HG02571 (cell line): Measurements from ENCODE around the gene KCNAB2.
"Not testable (repeated sequence)": the region's sequence is repeated elsewhere in the genome, so short reads cannot be mapped to it uniquely, and the experiment has no call there.

Experiments
- ATAC-seq: cut with Tn5 transposase; IDR thresholded peaks from one replicate; pipeline ENCODE4 v1.9.1; 2021; ENCODE audit warnings: mild to moderate bottlenecking, moderate library complexity; ENCODE audit not compliant: unreplicated experiment

The KCNAB2 gene

GRCh38 chr1:6009120-6010040 lies 36.3 kb upstream of the KCNAB2 start:
- no peak for ATAC-seq

- no peak for ATAC-seq
Measured at GRCh38 chr1:6010554-6010953, 35.1 kb upstream of the KCNAB2 start.

DNA sequence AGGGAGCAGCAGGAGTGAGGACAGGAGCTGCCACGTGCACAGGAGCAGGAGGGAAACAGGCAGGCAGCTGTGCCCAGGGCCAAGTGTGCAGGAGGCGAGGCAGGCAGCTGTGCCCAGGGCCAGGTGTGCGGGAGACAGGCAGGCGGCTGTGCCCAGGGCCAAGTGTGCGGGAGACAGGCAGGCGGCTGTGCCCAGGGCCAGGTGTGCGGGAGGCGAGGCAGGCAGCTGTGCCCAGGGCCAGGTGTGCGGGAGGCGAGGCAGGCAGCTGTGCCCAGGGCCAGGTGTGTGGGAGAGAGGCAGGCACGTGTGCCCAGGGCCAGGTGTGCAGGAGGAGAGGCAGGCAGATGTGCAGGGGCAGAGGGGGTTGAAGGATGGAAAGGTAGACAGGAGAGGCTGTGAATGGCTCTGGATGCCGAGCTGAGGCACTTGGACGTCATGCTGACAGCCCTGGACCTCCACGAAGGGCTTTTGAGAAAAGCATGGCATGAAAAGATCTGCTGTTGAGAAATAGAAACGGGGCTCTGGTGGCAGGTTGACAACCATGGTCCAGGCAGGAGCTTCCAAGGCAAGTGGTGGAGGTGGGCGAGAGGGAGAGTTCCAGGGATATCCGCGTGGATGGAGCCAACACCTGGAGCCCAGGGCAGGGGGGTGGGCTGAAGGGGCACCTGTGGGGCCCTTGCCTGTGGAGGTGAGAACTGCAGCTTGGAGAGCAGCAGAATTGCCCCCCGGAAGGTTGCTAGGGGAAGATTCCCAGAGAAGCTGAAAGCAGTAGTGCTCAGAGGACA lies 34.3 kb upstream of the KCNAB2 start:
- ATAC-seq, result no peak

DNA sequence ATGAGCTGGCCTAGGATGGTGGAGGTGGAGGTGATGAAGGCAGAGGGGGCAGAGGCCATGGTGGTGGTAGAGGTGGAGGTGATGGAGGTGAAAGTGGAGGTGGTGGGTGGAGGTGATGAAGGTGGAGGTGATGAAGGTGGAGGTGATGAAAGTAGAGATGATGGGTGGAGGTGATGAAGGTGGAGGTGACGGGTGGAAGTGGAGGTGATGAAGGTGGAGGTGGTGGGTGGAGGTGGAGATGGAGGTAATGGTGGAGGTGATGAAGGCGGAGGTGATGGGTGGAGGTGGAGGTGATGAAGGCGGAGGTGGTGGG lies 33.8 kb upstream of the KCNAB2 start:
- no peak for ATAC-seq

DNA sequence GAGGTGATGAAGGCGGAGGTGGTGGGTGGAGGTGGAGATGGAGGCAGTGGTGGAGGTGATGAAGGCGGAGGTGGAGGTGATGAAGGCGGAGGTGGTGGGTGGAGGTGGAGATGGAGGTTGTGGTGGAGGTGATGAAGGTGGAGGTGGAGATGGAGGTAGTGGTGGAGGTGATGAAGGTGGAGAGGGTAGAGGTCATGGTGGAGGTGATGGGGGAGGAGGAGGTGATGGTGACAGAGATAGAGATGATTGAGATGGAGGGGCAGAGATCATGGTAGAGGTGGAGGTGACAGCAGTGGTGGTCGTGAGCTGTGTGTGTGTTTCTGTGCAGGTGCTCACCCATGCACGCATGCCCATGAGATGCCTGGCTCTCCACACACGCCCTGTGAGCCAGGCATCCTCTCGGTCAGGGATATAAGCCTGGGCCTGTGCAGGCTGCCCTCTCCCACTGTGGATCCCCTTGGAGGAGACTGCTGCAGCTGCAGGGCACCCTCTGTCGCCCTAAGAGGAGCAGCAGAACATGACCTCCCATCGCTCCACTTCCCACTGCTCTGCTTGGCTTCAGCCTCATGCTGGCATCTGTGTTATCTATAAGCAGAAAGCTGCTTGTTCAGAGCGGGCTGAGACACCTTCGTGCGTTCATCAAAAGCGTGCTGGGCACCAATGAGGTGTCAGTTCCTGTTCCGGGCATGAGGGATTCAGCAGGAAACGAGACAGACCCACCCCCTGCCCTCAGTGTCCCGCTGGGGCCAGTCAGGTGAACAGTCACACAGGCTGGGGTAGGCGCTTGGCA lies 33.0 kb upstream of the KCNAB2 start:
- no peak for ATAC-seq

DNA sequence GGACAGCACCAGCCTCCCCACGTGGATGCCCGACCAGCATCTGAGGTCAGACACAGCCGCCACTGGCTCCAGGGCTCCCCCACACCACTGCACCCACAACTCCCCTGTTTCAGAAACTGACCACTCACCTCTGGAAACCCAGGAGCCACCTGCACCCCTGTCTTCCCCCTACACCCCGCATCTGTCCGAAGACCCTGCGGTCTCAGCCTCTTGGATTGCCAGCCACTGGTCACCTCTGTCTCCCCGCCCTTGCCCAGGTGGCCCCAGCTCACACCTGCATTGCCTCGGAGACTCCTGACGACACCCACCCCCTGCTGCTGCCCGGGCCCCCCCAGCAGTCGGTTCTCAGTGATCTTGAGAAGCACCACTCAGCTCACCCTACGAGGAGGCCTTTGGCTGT lies 32.2 kb upstream of the KCNAB2 start:
- ATAC-seq, result no peak

DNA sequence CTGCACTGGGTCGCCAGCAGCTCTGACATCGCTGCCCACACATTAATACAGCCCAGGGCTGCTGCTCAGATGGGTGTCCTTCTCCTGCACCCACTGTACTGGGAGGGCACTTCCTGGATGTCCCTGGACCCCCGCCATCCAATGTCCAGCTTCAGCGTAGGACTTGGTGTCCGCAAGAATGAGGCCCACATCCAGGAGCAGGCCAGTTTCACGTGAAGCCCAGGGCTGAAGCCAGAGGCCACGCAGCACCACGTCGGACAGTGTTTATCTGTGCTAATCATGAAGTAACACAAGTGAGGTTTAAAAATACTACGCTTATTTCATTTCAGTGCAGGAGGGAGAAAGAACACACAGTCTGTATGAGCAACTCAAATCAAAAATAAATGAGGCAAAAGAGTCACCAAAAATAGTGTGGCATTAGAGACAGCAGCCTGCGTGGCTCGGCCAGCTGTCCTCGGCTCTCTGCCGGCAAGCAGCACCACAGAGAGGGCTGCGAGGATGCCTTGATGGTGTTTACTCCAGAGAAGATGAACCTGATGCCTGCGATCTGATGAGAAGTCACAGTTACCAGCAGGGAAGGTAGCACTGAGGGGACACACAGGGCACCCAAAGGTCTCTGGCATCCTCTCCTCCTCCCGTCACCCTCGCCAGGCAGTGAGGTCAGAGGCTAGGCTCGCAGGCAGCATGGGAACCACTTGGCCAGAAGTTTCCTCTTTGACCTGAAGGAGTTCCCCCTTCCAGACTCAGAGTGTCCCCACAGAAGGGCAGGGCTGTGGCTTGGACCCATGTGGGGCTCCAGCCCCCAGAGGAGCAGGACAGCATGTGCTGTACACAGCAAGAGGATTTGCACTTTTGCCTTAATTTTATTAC lies 31.3 kb upstream of the KCNAB2 start:
- ATAC-seq, result no peak

- no peak for ATAC-seq
Measured at GRCh38 chr1:6016191-6016865, 29.4 kb upstream of the KCNAB2 start.

DNA sequence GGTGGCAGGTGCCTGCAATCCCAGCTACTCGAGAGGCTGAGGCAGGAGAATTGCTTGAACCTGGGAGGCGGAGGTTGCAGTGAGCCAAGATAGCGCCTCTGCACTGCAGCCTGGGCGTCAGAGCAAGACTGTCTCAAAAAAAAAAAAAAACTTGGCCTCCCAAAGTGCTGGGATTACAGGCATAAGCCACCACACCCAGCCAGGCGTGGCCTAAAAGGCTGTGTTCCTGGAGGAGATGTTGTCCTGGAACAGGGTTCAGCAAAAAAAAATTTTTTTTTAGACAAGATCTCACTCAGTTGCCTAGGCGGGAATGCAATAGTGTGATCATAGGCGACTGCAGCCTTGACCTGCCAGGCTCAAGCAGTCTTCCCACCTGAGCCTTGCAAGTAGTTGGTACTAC lies 28.0 kb upstream of the KCNAB2 start:
- not testable (repeated sequence) for ATAC-seq

GRCh38 chr1:6019166-6019845 lies 26.4 kb upstream of the KCNAB2 start:
- ATAC-seq, result no peak

- ATAC-seq, result no peak
Measured at GRCh38 chr1:6022193-6022592, 23.5 kb upstream of the KCNAB2 start.

DNA sequence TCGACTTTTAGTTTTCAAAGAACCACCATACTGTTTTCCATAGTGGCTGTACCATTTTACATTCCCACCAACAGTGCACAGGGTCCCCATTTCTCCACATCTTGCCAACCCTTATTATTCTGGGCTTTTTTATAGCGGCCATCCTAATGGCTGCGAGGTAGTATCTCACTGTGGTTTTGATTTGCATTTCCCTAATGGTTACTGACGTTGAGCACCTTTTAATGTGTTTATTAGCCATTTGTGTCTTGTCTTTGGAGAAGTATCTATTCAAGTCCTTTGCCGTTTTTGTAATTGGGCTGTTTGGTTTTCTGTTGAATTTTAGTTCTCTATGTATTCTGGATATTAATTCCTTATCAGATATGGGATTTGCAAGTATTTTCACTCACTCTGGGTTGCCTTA lies 22.3 kb upstream of the KCNAB2 start:
- ATAC-seq, result no peak

DNA sequence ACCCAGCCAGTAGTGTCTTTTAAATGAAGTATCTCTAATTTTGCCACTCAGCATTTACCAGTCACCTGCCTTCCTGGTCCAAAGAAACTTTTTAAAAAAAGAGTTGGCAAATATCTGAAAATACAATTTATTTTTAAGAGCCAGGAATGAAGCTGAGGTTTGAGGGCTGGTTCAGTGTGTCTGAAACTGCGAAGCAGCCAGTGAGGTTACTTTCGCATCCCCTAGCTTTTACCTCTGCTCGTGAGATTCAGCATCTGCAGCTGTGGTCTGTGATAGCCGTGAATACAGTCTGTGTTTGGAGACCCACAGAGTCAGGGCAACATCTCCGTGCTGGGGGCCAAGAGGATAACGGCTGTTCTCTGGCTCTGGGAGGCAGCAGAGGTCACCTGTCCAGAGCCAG lies 21.3 kb upstream of the KCNAB2 start:
- no peak for ATAC-seq

- no peak for ATAC-seq
Measured at GRCh38 chr1:6025269-6026094, 20.2 kb upstream of the KCNAB2 start.

DNA sequence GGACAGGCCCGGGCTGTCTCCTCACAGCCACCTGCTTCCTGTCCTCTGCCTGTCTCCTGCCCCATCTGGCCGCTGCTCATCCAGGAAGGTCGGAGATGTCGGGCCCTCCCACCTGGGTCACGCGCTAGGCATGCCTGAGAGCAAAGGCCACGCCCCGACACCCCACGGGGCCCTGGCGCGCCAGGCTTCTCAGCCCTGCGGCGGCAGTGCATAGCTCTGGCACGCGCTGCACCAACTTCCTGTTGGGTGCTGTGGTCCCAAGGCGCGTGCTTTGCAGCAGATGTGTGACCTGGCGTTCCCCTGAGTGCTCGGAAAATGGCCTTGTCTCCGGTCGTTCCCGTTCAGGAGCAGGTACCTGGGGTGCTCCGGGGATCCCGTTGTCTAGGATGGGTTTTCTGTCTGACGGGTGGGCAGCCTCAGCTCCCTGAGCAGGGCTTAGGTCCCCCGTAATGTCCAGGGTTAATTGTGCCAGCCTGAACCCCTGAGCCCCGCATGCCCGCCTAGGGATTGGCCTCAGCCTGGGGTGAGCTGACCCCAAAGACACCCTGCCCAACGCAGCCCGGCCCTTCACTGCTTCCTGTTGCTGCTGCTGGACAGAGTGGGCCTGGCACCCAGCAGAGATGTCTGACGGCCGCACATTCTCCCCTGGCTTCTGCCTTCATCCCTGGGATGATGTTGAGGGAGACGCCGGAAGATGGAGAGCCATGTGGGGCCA lies 19.4 kb upstream of the KCNAB2 start:
- ATAC-seq, result peak; percentile 80

- ATAC-seq, result no peak
Measured at GRCh38 chr1:6027591-6027990, 18.1 kb upstream of the KCNAB2 start.

GRCh38 chr1:6028042-6028850 lies 17.4 kb upstream of the KCNAB2 start:
- ATAC-seq, result no peak
